ENCODE measurements around the gene KLC1. TPM values are rescaled to one million over a fixed set of nuclear protein-coding genes. Genes with fewer than 3 reads are reported as not detected.

Gene KLC1
- total RNA-seq, 1 experiment from 2014 or later: 216 TPM

GRCh38 chr14:103657471-103657870 is 28.5 kb downstream of the KLC1 start:
- Mint-ChIP-seq H3K27ac (ENCODE audit: low read depth, unreplicated experiment) (no peak overlapping the region), H3K27me3 (ENCODE audit: insufficient read depth, unreplicated experiment) (no peaks in the 10 kb centered on the region), H3K9me3 (ENCODE audit: unreplicated experiment) (no peaks in the 10 kb centered on the region), H3K4me1 (ENCODE audit: insufficient read depth, unreplicated experiment) (no peaks in the 10 kb centered on the region), H3K36me3 (ENCODE audit: insufficient read depth, unreplicated experiment) (peaks cover 89% of the 10 kb centered on the region), H3K4me3 (ENCODE audit: unreplicated experiment) (no peak overlapping the region)
- no TSS peak for BruUV-seq (replicated peaks)
- TF ChIP-seq CTCF (IDR thresholded peaks at IDR 0.05; ENCODE audit: unreplicated experiment): no peak
- DNase-seq (ENCODE audit: unreplicated experiment): no peak
- intact Hi-C loops (cut with micrococcal nuclease): no loop called here
- CTCF ChIA-PET: interaction anchor here (1.0 to 1.2 kb wide), 2 partner anchors 9 to 20 kb away, joined by 3 read pairs; no protein-coding TSS in a partner anchor
- POLR2A ChIA-PET: interaction anchor here (1.0 to 1.2 kb wide), 2 partner anchors 46 to 96 kb away, joined by 3 read pairs; no protein-coding TSS in a partner anchor

GRCh38 chr14:103659631-103660030 is 30.6 kb downstream of the KLC1 start:
- Mint-ChIP-seq H3K4me3 (ENCODE audit: unreplicated experiment) (no peak overlapping the region), H3K27ac (ENCODE audit: low read depth, unreplicated experiment) (no peak overlapping the region), H3K27me3 (ENCODE audit: insufficient read depth, unreplicated experiment) (no peaks in the 10 kb centered on the region), H3K36me3 (ENCODE audit: insufficient read depth, unreplicated experiment) (peaks cover 97% of the 10 kb centered on the region), H3K9me3 (ENCODE audit: unreplicated experiment) (no peaks in the 10 kb centered on the region), H3K4me1 (ENCODE audit: insufficient read depth, unreplicated experiment) (no peaks in the 10 kb centered on the region)
- BruUV-seq (replicated peaks): TSS peak; percentile 3
- ChIA-PET POLR2A (no interaction called here), CTCF (no interaction called here)
- intact Hi-C loops (cut with micrococcal nuclease): no loop called here
- TF ChIP-seq CTCF (IDR thresholded peaks at IDR 0.05; ENCODE audit: unreplicated experiment): no peak
- DNase-seq (ENCODE audit: unreplicated experiment): no peak

- Mint-ChIP-seq H3K4me1 (ENCODE audit: insufficient read depth, unreplicated experiment) (peaks cover 6% of the 10 kb centered on the region), H3K36me3 (ENCODE audit: insufficient read depth, unreplicated experiment) (peaks cover 79% of the 10 kb centered on the region), H3K9me3 (ENCODE audit: unreplicated experiment) (no peaks in the 10 kb centered on the region), H3K27me3 (ENCODE audit: insufficient read depth, unreplicated experiment) (no peaks in the 10 kb centered on the region), H3K27ac (ENCODE audit: low read depth, unreplicated experiment) (no peak overlapping the region), H3K4me3 (ENCODE audit: unreplicated experiment) (no peak overlapping the region)
- intact Hi-C loops (cut with micrococcal nuclease): no loop called here
- POLR2A ChIA-PET: no interaction called here
- CTCF ChIA-PET: no interaction called here
- no peak for DNase-seq (ENCODE audit: unreplicated experiment)
- BruUV-seq (replicated peaks): no TSS peak
- no peak for TF ChIP-seq CTCF (IDR thresholded peaks at IDR 0.05; ENCODE audit: unreplicated experiment)
Measured at GRCh38 chr14:103662029-103662428, 33.0 kb downstream of the KLC1 start.

- Mint-ChIP-seq H3K4me3 (ENCODE audit: unreplicated experiment) (no peak overlapping the region), H3K27me3 (ENCODE audit: insufficient read depth, unreplicated experiment) (no peaks in the 10 kb centered on the region), H3K4me1 (ENCODE audit: insufficient read depth, unreplicated experiment) (peaks cover 6% of the 10 kb centered on the region), H3K27ac (ENCODE audit: low read depth, unreplicated experiment) (no peak overlapping the region), H3K9me3 (ENCODE audit: unreplicated experiment) (no peaks in the 10 kb centered on the region), H3K36me3 (ENCODE audit: insufficient read depth, unreplicated experiment) (peaks cover 78% of the 10 kb centered on the region)
- BruUV-seq (replicated peaks): no TSS peak
- no peak for DNase-seq (ENCODE audit: unreplicated experiment)
- intact Hi-C loops (cut with micrococcal nuclease): no loop called here
- CTCF ChIA-PET: no interaction called here
- TF ChIP-seq CTCF (IDR thresholded peaks at IDR 0.05; ENCODE audit: unreplicated experiment): no peak
- POLR2A ChIA-PET: no interaction called here
Measured at GRCh38 chr14:103662591-103662990, 33.6 kb downstream of the KLC1 start.

All from MCF 10A (cell line).